CD4-positive, alpha-beta T cell treated with Interleukin-6 for 4 hours (primary cell): ENCODE results near the gene EMILIN3.
A peak's percentile ranks its signal among the peaks of the same experiment; 100 is the strongest.
"Not testable (repeated sequence)": the region's sequence is repeated elsewhere in the genome, so short reads cannot be mapped to it uniquely, and the experiment has no call there.

Source experiments
- DNase-seq: peaks from one replicate; pipeline ENCODE4 v3.0.0-alpha.2; 2020; ENCODE audit warnings: mixed read lengths

The EMILIN3 gene

GRCh38 chr20:41316602-41317545, 49.7 kb downstream of the EMILIN3 start:
- peak; percentile 84 for DNase-seq

GRCh38 chr20:41316051-41316450, 50.6 kb downstream of the EMILIN3 start:
- no peak for DNase-seq

GRCh38 chr20:41314386-41314785, 52.2 kb downstream of the EMILIN3 start:
- no peak for DNase-seq

- DNase-seq: not testable (repeated sequence)
These were observed 54.6 kb downstream of the EMILIN3 start for GRCh38 chr20:41312009-41312408.
